ENCODE results near the gene TNFSF15.
A peak's percentile ranks its signal among the peaks of the same experiment; 100 is the strongest.
"Not testable (repeated sequence)": the region's sequence is repeated elsewhere in the genome, so short reads cannot be mapped to it uniquely, and the experiment has no call there.

Gene TNFSF15

DNA sequence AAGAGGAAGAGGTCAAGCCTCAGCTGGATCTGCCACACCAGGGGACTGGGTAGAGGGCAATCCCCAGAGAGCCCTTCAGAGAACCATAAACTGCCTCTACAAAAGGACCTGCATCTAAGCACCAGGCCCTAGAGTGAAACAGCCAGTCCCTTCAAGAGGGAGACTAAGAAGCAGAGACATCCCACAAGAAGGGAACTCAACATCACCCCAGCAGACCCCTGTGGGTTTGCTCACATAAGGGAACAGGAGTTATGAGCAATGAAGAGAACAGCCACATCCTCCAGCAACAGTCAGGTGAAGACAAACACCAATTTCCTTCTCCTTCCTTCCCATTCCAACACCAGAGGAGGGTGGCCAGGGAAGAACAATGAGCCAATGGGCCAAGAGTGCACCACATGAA is 48.9 kb downstream of the TNFSF15 start:
- no peak for DNase-seq (ENCODE audit: low read depth in 1 of 2, low spot score in 1 of 2)

DNA sequence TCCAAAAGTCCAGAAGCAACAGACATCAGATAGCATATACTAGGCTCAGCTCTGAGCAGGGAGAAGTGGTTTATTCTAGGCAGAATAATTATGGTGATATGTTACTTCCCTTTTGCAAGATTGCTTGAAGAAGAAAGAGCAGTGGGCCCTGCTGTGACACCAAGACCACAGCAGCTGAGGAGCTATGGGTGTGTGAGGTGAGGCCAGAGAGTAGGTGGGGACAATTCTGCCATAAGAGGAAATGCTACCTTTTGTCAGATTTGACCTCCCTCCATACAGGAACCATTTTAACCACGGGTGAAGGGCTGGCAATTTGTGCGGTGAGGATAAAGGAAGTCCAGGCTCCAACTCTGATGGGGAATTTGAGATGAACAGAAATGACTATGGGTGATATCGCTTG is 51.3 kb downstream of the TNFSF15 start:
- DNase-seq (ENCODE audit: low read depth in 1 of 2, low spot score in 1 of 2), result no peak

DNA sequence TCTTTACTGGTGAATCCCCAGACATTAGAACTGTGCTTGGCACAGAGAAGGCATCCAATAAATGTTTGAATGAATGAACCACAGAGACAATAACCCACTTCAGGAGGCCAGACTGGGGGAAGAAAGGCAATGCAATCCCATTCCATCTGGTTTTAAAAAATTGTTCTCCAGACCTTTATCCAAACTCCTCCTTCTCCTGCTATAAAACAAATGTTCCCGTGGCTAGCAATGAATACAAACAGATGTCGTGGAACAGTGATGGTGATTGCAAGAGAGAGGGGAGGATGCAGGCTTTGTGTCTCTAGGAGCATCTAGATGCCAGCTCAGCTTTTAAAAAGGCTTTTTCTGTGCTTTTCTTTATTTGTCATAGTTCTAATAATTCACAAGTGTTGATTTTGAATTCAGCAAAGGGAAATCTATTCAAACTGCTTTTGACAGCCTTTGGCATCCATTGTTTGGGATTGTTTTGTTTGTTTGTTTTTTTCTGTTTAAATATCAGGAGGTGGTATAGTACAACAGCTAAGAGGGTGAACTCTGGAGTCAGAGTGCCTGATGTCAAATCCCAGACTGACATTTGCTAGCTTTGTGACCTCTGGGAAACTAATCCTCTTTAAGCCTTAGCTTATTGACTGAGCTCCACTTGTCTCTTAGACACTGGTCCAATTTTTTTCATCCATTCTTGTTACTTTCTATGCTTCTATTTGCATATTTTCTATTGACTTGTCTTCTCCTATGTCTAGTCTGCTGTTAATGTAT is 59.1 kb downstream of the TNFSF15 start:
- no peak for DNase-seq (ENCODE audit: low read depth in 1 of 2, low spot score in 1 of 2)

DNA sequence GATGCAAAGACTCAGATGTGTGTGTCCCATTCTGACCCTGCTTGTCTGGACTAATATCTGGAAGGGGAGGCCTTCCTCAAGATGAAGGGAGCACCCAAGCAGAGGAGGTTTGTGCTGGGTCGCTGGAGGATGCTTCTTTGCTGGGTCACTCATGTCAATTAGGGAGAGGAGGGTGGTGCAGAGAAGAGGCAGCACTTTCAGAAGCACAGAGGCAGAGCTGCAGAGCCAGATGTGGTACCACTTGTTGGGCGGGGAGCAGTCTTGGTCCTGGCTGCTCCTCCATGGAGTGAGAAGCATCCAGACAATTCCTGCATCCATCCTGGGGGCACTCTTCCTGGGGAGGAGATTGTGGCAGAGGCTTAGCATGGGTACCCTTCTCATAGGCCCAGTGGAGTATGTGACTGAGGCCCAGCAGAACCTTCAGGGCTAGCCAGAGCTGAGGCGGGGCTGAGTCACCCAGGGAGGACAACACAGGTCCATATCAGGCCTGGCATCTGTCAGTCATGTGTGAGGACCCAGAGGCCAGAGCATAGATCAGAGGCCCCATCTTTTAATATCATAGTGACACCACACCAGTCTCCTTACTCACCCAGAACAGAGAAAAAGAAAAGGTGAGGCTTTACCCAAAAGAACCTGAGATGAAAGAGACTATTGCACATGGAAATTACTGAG is 59.8 kb downstream of the TNFSF15 start:
- no peak for DNase-seq (ENCODE audit: low read depth in 1 of 2, low spot score in 1 of 2)

DNA sequence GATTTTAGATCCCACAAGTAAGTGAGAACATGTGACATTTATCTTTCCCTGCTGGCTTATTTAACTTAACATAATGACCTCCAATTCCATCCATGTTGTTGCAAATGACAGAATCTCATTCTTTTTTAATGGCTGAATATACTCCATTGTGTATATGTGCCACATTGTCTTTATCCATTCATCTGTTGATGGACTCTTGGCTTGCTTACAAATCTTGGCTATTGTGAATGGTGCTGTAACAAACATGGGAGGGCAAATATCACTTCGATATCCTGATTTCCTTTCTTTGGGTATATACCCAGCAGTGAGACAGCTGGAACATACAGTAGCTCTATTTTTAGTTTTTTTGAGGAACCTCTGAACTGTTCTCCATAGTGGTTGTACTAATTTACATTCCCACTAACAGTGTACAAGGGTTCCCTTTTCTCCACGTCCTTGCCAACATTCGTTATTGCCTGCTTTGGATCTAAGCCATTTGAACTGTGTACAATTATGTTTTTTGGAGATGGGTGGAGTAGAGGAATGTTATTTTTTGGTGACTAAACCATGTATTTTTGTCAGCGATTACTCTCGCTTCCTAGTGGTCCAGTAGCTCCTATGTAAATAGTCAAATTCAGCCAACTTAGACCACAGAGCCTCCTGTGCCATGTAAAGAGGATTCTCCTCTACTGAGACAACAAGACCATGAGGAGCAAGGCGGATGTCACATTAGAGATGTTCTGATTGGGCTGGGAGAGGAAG is 60.6 kb downstream of the TNFSF15 start:
- no peak for DNase-seq (ENCODE audit: low read depth in 1 of 2, low spot score in 1 of 2)

DNA sequence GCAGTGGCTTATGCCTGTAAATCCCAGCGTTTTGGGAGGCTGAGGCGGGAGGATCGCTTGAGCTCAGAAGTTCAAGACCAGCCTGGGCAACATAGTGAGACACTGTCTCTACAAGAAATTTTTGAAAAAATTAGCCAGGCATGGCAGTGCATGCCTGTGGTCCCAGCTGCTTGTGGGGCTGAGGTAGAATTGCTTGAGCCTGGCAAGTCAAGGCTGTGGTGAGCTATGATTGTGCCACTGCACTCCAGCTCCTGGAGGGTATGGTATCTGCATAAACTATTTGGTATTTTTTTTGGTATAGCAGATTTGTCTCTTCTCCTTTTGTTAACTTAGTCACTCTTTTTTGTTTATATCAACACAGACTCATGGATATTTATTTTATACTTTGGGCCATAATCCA is 62.4 kb downstream of the TNFSF15 start:
- no peak for DNase-seq (ENCODE audit: low read depth in 1 of 2, low spot score in 1 of 2)

DNA sequence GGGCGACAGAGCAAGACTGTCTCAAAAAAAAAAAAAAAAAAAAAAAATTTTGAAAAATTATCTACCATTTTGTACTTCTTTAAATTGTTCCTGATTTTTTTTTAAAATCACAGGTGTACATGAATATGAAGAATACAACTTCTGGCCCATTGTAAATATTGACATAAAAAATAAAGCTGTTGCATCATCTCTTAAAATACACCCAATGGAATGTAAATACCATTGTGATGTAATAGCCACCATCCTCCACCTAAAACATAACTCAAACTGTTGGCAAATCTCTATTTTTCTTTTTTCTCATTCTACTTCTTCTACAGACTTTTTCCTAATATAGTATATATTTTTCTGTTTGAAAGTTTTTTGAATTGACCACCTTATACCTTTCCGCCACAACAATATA is 62.9 kb downstream of the TNFSF15 start:
- DNase-seq (ENCODE audit: low read depth in 1 of 2, low spot score in 1 of 2), result no peak

DNA sequence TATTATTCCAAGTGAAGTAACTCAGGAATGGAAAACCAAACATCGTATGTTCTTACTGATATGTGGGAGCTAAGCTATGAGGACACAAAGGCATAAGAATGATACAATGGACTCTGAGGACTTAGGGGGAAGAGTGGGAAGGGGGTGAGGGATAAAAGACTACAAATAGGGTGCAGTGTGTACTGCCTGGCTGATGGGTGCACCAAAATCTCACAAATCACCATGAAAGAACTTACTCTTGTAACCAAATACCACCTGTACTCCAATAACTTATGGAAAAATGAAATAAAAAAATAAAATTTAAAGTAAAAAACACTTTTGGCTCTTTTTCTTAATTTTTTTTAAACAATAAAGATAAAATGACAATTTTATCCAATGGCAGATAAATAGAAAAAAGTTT is 64.3 kb downstream of the TNFSF15 start:
- DNase-seq (ENCODE audit: low read depth in 1 of 2, low spot score in 1 of 2), result not testable (repeated sequence)

DNA sequence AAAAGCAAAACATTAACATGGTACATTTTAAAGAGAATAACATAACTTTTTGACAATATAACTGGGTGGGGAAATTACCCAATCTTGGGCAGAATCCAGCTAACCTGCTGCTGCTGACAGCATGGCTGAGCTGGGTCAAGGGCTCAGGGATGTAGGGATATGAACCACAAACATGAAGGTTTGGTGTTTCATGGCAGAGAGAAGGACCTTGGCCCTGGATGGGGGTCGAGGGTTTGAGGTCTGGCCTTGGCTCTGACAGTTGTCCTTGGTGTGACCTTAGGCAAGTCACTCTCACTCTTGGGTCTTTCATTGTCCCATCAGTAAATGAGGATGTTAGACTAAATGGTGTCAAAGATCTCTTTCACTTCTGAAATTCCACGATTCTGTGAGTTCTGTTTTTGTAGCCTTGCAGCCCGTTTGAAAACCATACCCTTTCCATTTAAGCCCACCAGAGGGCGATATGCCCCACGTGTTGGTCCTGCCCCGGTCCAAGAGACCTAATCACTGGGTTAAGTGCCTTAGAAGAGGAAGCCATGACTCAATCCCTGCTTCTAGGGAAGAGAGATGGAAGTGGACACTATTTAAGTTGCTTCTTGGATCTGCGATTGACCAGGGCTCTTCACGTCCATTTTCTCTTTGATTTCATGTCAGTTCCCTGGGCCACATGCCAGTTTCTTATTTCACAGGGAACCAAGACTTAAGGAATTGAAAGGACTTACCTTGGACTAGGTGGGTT is 67.1 kb downstream of the TNFSF15 start:
- peak; percentile 45 to 48 for DNase-seq (ENCODE audit: low read depth in 1 of 2, low spot score in 1 of 2)

DNA sequence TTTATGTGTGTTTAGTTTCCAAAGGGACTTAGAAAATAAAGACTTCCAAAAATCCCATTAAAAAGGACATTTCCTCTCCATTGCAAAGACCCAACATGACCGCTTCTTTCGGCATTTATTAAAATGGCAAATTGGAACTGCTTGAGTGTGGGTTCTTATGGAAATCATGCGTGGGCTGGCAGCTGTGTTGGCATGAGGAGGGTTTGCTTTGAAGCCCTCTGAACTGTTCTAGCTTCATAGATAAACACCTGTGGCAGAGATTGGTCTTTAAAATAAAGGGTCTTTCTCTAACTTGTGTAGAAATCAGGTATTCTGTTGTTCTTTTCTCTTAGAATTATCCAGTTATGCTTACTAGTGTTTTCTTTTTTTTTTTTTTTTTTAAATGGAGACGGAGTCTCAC is 68.0 kb downstream of the TNFSF15 start:
- DNase-seq (ENCODE audit: low read depth in 1 of 2, low spot score in 1 of 2), result no peak

DNA sequence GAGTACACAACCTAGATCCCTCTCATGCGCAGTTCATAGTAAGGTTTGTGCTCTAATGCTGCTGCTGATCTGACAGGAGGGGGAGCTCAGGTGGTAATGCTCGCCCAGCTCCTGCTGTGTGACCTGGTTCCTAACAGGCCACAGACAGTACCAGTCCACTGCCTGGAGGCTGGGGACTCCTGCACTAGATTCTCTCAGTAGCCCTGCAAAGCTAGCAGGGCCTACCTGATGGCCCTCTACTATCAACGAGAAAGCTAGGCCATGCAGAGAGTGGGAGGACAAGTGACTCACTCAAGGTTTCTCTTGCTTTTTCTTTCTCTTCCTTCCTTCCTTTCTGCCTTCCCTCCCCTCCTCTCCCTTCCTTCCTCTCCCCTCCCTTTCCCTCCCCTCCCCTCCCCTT is 68.7 kb downstream of the TNFSF15 start:
- DNase-seq (ENCODE audit: low read depth in 1 of 2, low spot score in 1 of 2), result no peak

DNA sequence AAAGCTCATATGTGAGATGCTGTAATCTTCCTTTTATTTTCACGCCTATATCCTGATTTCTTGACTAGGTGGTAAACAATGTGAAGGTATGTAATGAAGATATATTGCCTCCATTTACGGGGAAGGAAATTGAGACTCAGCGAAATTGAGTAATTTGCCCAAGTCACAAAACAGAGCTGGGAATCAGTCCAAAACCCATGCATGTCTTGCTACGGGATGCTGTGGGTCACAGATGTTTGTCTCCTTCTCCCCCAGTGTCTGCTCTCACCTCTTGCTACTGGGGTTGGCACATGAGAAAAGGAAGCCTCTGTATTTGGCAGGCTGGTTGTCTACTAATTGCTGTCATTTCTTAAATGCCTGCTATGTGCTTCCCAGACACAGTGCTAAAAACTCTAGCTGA is 70.1 kb downstream of the TNFSF15 start:
- no peak for DNase-seq (ENCODE audit: low read depth in 1 of 2, low spot score in 1 of 2)

DNA sequence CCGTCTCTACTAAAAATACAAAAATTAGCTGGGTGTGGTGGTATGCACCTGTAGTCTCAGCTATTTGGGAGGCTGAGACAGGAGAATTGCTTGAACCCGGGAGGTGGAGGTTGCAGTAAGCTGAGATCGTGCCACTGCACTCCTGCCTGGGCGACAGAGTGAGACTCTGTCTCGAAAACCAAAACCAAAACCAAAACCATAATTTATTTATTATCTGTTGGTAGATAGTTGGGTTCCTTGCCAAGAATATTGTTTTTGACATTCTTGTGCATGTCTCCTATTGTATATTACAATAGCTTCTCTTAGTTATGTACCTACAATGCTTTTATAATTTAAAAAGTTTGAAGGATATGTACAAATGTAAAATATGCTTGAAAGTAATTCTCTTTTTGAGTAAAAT is 70.7 kb downstream of the TNFSF15 start:
- not testable (repeated sequence) for DNase-seq (ENCODE audit: low read depth in 1 of 2, low spot score in 1 of 2)

All from activated T-helper 1 cell treated with anti-CD3 and anti-CD28 coated beads, Interleukin-2, amount 50 U/mL, for 16 hours (primary cell).